NT2/D1 (cell line): ENCODE measurements around the gene TINAGL1.

ENCODE experiments used
- DNase-seq: peaks from one replicate; pipeline ENCODE4 v3.0.0-alpha.2; 2011; ENCODE audit warnings: low read depth, low spot score
- H3K27me3 ChIP-seq: 2 replicates; pipeline ENCODE4 v1.6.0; 2011; ENCODE audit warnings: mild to moderate bottlenecking; ENCODE audit not compliant: insufficient read length, insufficient read depth
- H3K36me3 ChIP-seq: 2 replicates; pipeline ENCODE4 v1.6.1; 2011; ENCODE audit warnings: mild to moderate bottlenecking, low read length, mixed read lengths; ENCODE audit not compliant: insufficient read depth, insufficient read length
- H3K4me1 ChIP-seq: 2 replicates; pipeline ENCODE4 v1.5.1; 2011; ENCODE audit not compliant: insufficient read depth, insufficient read length
- H3K4me3 ChIP-seq: 2 replicates; pipeline ENCODE4 v1.5.1; 2011; ENCODE audit warnings: low read depth; ENCODE audit not compliant: insufficient read length
- H3K9ac ChIP-seq: 2 replicates; pipeline ENCODE4 v1.6.0; 2011; ENCODE audit warnings: low read depth; ENCODE audit not compliant: insufficient read length
- H3K9me3 ChIP-seq: 2 replicates; pipeline ENCODE4 v1.5.1; 2011; ENCODE audit warnings: mild to moderate bottlenecking, low read length; ENCODE audit not compliant: insufficient read depth
- SUZ12 ChIP-seq: IDR thresholded peaks from 2 replicates; pipeline ENCODE4 v1.6.1; 2011; ENCODE audit not compliant: insufficient read length, insufficient read depth; ENCODE audit errors: extremely low read depth
- YY1 ChIP-seq: IDR thresholded peaks from 2 replicates; pipeline ENCODE4 v1.6.1; 2011; ENCODE audit not compliant: insufficient read length, insufficient read depth
- ZNF274 ChIP-seq: IDR thresholded peaks from 2 replicates; pipeline ENCODE4 v1.6.1; 2011; ENCODE audit warnings: mild to moderate bottlenecking, low read depth, low read length

The TINAGL1 gene

GRCh38 chr1:31569596-31570173, 6.6 kb upstream of the TINAGL1 start:
- no peaks in the 10 kb centered on the region for H3K4me1 ChIP-seq
- no peaks in the 10 kb centered on the region for H3K9me3 ChIP-seq
- peaks cover 3% of the 10 kb centered on the region for H3K27me3 ChIP-seq
- H3K9ac ChIP-seq, result no peak overlapping the region
- no peak for DNase-seq
- TF ChIP-seq YY1 (no peak), ZNF274 (no peak), SUZ12 (no peak)
- no peaks in the 10 kb centered on the region for H3K36me3 ChIP-seq
- no peak overlapping the region for H3K4me3 ChIP-seq

- no peaks in the 10 kb centered on the region for H3K36me3 ChIP-seq
- H3K4me1 ChIP-seq, result peaks cover 1% of the 10 kb centered on the region
- no peak overlapping the region for H3K9ac ChIP-seq
- TF ChIP-seq ZNF274 (no peak), SUZ12 (no peak), YY1 (no peak)
- DNase-seq, result no peak
- peaks cover 3% of the 10 kb centered on the region for H3K27me3 ChIP-seq
- H3K9me3 ChIP-seq, result no peaks in the 10 kb centered on the region
- H3K4me3 ChIP-seq, result no peak overlapping the region
Measured at GRCh38 chr1:31570228-31570627, 6.1 kb upstream of the TINAGL1 start.

GRCh38 chr1:31570906-31571305, 5.4 kb upstream of the TINAGL1 start:
- Histone ChIP-seq H3K9me3 (no peaks in the 10 kb centered on the region), H3K4me1 (peaks cover 8% of the 10 kb centered on the region), H3K9ac (no peak overlapping the region), H3K36me3 (no peaks in the 10 kb centered on the region), H3K27me3 (peaks cover 3% of the 10 kb centered on the region), H3K4me3 (no peak overlapping the region)
- TF ChIP-seq SUZ12, result no peak
- TF ChIP-seq YY1, result no peak
- no peak for TF ChIP-seq ZNF274
- no peak for DNase-seq

GRCh38 chr1:31571340-31572295, 4.7 kb upstream of the TINAGL1 start:
- DNase-seq, result no peak
- Histone ChIP-seq H3K4me3 (no peak overlapping the region), H3K27me3 (peaks cover 3% of the 10 kb centered on the region), H3K36me3 (no peaks in the 10 kb centered on the region), H3K4me1 (peaks cover 12% of the 10 kb centered on the region), H3K9ac (no peak overlapping the region), H3K9me3 (no peaks in the 10 kb centered on the region)
- no peak for TF ChIP-seq ZNF274

- H3K27me3 ChIP-seq, result peaks cover 3% of the 10 kb centered on the region
- no peak for TF ChIP-seq ZNF274
- TF ChIP-seq YY1, result no peak
- TF ChIP-seq SUZ12, result no peak
- no peak overlapping the region for H3K9ac ChIP-seq
- H3K36me3 ChIP-seq, result no peaks in the 10 kb centered on the region
- no peak for DNase-seq
- H3K9me3 ChIP-seq, result no peaks in the 10 kb centered on the region
- H3K4me1 ChIP-seq, result peaks cover 21% of the 10 kb centered on the region
- no peak overlapping the region for H3K4me3 ChIP-seq
Measured at GRCh38 chr1:31572323-31573104, 3.8 kb upstream of the TINAGL1 start.

GRCh38 chr1:31573261-31573660, 3.1 kb upstream of the TINAGL1 start:
- H3K36me3 ChIP-seq, result no peaks in the 10 kb centered on the region
- H3K9ac ChIP-seq, result no peak overlapping the region
- no peak for DNase-seq
- H3K27me3 ChIP-seq, result peaks cover 3% of the 10 kb centered on the region
- TF ChIP-seq ZNF274 (no peak), SUZ12 (no peak), YY1 (no peak)
- peaks cover 27% of the 10 kb centered on the region for H3K4me1 ChIP-seq
- H3K9me3 ChIP-seq, result no peaks in the 10 kb centered on the region
- no peak overlapping the region for H3K4me3 ChIP-seq
